Measurements from ENCODE around the gene RFT1.

The RFT1 gene

GRCh38 chr3:53104762-53105161, 25.5 kb downstream of the RFT1 start:
- ChIA-PET CTCF (interaction anchor here (1.3 to 3.5 kb wide), 6 partner anchors 8 to 606 kb away, joined by 3 to 27 read pairs (median 6); no protein-coding TSS in a partner anchor), POLR2A (no interaction called here)
- no peak for DNase-seq (ENCODE audit: low read depth, low spot score)
- TF ChIP-seq, protein P1, sequence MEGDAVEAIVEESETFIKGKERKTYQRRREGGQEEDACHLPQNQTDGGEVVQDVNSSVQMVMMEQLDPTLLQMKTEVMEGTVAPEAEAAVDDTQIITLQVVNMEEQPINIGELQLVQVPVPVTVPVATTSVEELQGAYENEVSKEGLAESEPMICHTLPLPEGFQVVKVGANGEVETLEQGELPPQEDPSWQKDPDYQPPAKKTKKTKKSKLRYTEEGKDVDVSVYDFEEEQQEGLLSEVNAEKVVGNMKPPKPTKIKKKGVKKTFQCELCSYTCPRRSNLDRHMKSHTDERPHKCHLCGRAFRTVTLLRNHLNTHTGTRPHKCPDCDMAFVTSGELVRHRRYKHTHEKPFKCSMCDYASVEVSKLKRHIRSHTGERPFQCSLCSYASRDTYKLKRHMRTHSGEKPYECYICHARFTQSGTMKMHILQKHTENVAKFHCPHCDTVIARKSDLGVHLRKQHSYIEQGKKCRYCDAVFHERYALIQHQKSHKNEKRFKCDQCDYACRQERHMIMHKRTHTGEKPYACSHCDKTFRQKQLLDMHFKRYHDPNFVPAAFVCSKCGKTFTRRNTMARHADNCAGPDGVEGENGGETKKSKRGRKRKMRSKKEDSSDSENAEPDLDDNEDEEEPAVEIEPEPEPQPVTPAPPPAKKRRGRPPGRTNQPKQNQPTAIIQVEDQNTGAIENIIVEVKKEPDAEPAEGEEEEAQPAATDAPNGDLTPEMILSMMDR (IDR thresholded peaks at IDR 0.05; ENCODE audit: insufficient read depth, low read length, missing control alignments): no peak
- no peak overlapping the region for H3K4me3 ChIP-seq (ENCODE audit: low read depth, low read length)

GRCh38 chr3:53103397-53104296, 26.6 kb downstream of the RFT1 start:
- ChIA-PET CTCF (interaction anchor here (0.9 to 3.5 kb wide), 8 partner anchors 9 to 607 kb away, joined by 3 to 27 read pairs (median 4); no protein-coding TSS in a partner anchor), POLR2A (interaction anchor here (0.7 to 0.9 kb wide), 2 partner anchors 8 to 11 kb away, joined by 3 to 4 read pairs; no protein-coding TSS in a partner anchor)
- TF ChIP-seq, protein P1 (IDR thresholded peaks at IDR 0.05; ENCODE audit: insufficient read depth, low read length, missing control alignments): no peak
- no peak overlapping the region for H3K4me3 ChIP-seq (ENCODE audit: low read depth, low read length)
- DNase-seq (ENCODE audit: low read depth, low spot score): no peak

GRCh38 chr3:53102601-53103147, 27.6 kb downstream of the RFT1 start:
- POLR2A ChIA-PET: interaction anchor here (0.9 kb wide), 1 partner anchor 10 kb away, joined by 4 read pairs; no protein-coding TSS in a partner anchor
- no peak for DNase-seq (ENCODE audit: low read depth, low spot score)
- TF ChIP-seq, protein P1 (IDR thresholded peaks at IDR 0.05; ENCODE audit: insufficient read depth, low read length, missing control alignments): no peak

DNA sequence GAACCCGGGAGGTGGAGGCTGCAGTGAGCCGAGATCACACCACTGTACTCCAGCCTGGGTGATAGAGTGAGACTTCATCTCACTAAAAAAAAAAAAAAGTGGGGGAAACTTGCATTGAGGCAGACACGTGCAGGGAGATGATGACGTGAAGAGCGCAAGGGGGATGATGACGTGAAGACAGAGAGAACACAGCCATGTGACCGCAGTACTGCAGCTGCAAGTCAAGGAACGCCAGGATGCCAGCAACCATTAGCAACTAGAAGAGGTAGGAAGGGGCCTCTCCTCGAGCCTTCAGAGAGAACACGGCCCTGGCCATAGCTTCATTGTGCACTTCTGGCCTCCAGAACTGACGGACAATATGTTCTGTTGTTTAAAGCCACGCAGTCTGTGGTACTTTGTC, 28.3 kb downstream of the RFT1 start:
- CTCF ChIA-PET: interaction anchor here (0.9 to 3.5 kb wide), 5 partner anchors 9 to 94 kb away, joined by 3 to 27 read pairs (median 3); no protein-coding TSS in a partner anchor
- POLR2A ChIA-PET: no interaction called here
- no peak for DNase-seq (ENCODE audit: low read depth, low spot score)
- H3K4me3 ChIP-seq (ENCODE audit: low read depth, low read length): no peak overlapping the region
- TF ChIP-seq, protein P1 (IDR thresholded peaks at IDR 0.05; ENCODE audit: insufficient read depth, low read length, missing control alignments): no peak

More at GRCh38 chr3:53102601-53103147, 27.6 kb downstream of the RFT1 start:
- H3K4me3 ChIP-seq (ENCODE audit: low read depth, low read length): no peak overlapping the region
- CTCF ChIA-PET: interaction anchor here (1.2 to 3.5 kb wide), 4 partner anchors 10 to 94 kb away, joined by 3 to 27 read pairs (median 10); no protein-coding TSS in a partner anchor

- no peak for DNase-seq (ENCODE audit: low read depth, low spot score)
- TF ChIP-seq, protein P1 (IDR thresholded peaks at IDR 0.05; ENCODE audit: insufficient read depth, low read length, missing control alignments): no peak
- no peak overlapping the region for H3K4me3 ChIP-seq (ENCODE audit: low read depth, low read length)
- ChIA-PET CTCF (interaction anchor here (0.9 kb wide), 1 partner anchor 10 kb away, joined by 3 read pairs; no protein-coding TSS in a partner anchor), POLR2A (no interaction called here)
Measured at GRCh38 chr3:53100818-53101466, 29.3 kb downstream of the RFT1 start.

Data from AG04449 (cell line).